ENCODE measurements around the gene MCEMP1. TPM values are rescaled to one million over a fixed set of nuclear protein-coding genes. Genes with fewer than 3 reads are reported as not detected.

The MCEMP1 gene
- total RNA-seq, 1 donor from 2014 or later = 184 TPM

DNA sequence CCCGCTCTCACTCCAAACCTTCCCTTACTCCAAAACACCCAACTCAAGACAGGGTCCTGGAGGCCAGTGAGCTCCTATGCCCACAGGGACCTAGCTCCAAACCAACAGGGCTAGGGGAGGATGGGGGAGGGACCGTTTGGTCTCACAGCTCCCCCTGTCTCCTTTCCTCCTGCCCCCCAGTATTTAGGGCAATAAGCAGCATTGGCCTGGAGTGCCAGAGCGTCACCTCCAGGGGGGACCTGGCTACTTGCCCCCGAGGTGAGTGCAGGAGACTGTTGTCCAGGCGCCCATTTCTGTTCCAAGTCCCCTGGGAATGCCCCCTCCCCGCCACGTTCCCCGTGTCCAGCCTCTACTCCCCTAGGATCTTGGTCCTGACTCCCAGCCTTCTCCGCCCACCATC, 7.2 kb upstream of the MCEMP1 start:
- Histone ChIP-seq H3K4me1 (no peaks in the 10 kb centered on the region), H3K9me3 (no peaks in the 10 kb centered on the region), H3K4me3 (peak overlapping the region; percentile 33), H3K27ac (peak overlapping the region; percentile 24), H3K36me3 (no peaks in the 10 kb centered on the region), H3K27me3 (ENCODE audit: low read depth) (peaks cover 19% of the 10 kb centered on the region)
- TF ChIP-seq, protein P1, sequence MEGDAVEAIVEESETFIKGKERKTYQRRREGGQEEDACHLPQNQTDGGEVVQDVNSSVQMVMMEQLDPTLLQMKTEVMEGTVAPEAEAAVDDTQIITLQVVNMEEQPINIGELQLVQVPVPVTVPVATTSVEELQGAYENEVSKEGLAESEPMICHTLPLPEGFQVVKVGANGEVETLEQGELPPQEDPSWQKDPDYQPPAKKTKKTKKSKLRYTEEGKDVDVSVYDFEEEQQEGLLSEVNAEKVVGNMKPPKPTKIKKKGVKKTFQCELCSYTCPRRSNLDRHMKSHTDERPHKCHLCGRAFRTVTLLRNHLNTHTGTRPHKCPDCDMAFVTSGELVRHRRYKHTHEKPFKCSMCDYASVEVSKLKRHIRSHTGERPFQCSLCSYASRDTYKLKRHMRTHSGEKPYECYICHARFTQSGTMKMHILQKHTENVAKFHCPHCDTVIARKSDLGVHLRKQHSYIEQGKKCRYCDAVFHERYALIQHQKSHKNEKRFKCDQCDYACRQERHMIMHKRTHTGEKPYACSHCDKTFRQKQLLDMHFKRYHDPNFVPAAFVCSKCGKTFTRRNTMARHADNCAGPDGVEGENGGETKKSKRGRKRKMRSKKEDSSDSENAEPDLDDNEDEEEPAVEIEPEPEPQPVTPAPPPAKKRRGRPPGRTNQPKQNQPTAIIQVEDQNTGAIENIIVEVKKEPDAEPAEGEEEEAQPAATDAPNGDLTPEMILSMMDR (IDR thresholded peaks at IDR 0.05) = no peak
- DNase-seq (no peak), ATAC-seq (no peak)
- intact Hi-C loops (cut with DNase I) = no loop called here

DNA sequence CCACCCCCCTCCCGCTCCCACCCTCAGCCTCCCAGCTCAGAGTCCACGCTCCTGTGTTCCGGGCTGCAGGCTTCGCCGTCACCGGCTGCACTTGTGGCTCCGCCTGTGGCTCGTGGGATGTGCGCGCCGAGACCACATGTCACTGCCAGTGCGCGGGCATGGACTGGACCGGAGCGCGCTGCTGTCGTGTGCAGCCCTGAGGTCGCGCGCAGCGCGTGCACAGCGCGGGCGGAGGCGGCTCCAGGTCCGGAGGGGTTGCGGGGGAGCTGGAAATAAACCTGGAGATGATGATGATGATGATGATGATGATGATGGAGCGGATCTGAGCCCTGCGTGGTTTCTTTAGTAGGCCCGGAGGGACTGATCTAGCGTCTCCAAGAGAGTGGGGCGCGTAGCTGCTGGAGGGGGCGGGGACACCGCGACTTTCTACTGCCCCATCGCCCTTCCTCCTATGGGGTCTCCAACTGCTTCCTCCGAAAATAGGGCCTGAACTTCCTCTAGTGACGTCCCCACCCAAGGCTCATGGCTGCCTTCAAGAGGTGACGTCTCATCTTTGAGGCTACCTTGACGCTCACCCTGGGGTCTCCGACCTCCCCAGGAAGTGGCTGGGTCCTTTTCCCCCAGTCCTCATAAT, 6.6 kb upstream of the MCEMP1 start:
- TF ChIP-seq, protein P1 (IDR thresholded peaks at IDR 0.05) = no peak
- peak; percentile 87 for DNase-seq

DNA sequence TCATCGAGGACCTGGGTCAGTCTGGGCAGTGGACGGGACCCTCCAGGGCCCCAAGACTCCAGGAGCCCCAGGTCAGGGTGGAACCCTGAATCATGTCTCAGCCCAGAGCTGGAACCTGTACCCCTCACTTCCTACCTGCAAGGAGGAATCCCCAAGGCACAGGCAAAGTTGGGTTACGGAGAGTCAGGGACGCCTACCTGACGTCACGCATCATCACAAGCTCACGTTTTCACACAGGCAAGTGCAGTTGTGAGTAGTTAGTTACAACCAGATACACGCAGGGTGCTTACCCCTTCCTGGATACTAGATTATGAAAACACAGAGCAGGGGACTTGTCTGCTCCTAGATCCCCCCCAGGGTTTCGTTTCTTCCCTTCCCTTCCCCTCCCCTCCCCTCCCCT, 6.1 kb upstream of the MCEMP1 start:
- Histone ChIP-seq H3K4me3 (peak overlapping the region; percentile 14), H3K36me3 (no peaks in the 10 kb centered on the region), H3K27me3 (ENCODE audit: low read depth) (peaks cover 23% of the 10 kb centered on the region), H3K4me1 (no peaks in the 10 kb centered on the region), H3K9me3 (no peaks in the 10 kb centered on the region), H3K27ac (no peak overlapping the region)
- ATAC-seq (no peak), DNase-seq (no peak)
- intact Hi-C loops (cut with DNase I) = no loop called here
- TF ChIP-seq, protein P1 (IDR thresholded peaks at IDR 0.05) = no peak

More for the DNA sequence above, 6.6 kb upstream of the MCEMP1 start:
- H3K4me1 ChIP-seq = no peaks in the 10 kb centered on the region
- intact Hi-C loops (cut with DNase I) = no loop called here
- ATAC-seq = peak; percentile 58 to 79
- peak overlapping the region; percentile 14 for H3K4me3 ChIP-seq
- H3K36me3 ChIP-seq = no peaks in the 10 kb centered on the region
- no peaks in the 10 kb centered on the region for H3K9me3 ChIP-seq
- peaks cover 20% of the 10 kb centered on the region for H3K27me3 ChIP-seq (ENCODE audit: low read depth)
- no peak overlapping the region for H3K27ac ChIP-seq

DNA sequence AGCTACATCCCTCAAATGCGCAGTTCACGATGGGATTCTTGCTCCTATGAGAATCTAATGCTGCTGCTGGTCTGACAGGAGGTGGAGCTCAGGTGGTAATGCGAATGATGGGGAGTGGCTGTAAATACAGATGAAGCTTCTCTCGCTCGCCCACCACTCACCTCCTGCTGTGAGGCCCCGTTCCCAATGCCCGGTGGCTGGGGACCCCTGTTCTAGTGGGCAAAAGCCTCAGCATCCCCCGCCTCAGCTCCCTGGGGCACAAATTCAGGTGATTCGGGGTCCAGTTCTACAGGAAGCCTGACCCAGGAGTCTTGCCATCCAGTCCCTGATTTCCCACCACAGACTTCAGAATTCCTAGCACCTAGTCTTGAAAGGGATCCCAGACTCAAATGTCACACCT, 4.4 kb upstream of the MCEMP1 start:
- no peak overlapping the region for H3K4me3 ChIP-seq
- no peaks in the 10 kb centered on the region for H3K9me3 ChIP-seq
- no peaks in the 10 kb centered on the region for H3K36me3 ChIP-seq
- no peaks in the 10 kb centered on the region for H3K4me1 ChIP-seq
- H3K27ac ChIP-seq = no peak overlapping the region
- no peak for ATAC-seq
- peaks cover 23% of the 10 kb centered on the region for H3K27me3 ChIP-seq (ENCODE audit: low read depth)
- intact Hi-C loops (cut with DNase I) = no loop called here
- no peak for DNase-seq
- TF ChIP-seq, protein P1 (IDR thresholded peaks at IDR 0.05) = no peak

DNA sequence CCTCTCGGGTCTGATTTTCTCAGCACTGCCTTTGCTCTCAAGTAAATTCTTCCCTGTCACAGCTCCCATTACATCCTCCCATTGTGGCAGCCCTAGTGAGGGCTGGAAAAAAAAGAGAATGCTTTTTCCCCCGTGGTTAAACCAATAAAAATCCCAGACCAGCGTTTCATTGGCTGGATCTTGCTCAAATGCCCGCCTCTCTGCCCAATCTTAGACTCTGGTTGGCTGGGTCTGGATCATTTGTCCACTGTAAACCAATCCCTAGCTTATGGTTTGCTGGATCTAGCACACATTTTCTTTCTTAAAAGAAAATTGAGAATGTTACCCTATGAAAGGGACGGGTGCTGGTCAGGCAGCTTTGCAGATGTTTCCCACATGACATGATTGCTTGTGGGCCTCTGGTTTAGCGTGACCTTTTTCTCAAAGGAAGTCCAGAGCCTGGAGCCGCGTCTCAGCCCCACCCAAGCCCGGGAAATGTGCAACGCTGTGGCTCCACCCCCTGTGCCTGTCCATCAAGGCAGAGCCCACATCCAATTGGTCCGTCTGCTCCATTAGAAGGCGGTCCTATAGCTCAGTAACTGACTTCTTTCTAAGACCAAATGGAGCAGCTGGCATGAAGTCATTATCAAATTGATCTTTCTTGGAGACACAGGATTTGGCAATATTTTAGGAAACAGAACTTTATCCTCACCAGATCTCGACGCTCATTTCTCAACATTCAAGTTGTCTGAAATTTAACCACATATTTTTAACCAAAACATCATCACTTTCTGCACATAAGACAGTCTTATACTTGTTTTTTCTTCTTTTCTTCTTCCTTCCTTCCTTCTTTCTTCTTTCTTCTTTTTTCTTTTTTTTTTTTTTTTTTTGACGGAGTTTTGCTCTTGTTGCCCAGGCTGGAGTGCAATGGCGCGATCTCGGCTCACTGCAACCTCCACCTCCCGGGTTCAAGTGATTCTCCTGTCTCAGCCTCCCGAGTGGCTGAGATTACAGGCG, 2.6 kb upstream of the MCEMP1 start:
- no peak overlapping the region for H3K27ac ChIP-seq
- ATAC-seq = peak; percentile 85 to 91
- no peaks in the 10 kb centered on the region for H3K9me3 ChIP-seq
- H3K27me3 ChIP-seq (ENCODE audit: low read depth) = peaks cover 16% of the 10 kb centered on the region
- H3K4me1 ChIP-seq = no peaks in the 10 kb centered on the region
- DNase-seq = peak; percentile 89
- TF ChIP-seq, protein P1 (IDR thresholded peaks at IDR 0.05) = no peak
- no peaks in the 10 kb centered on the region for H3K36me3 ChIP-seq
- no peak overlapping the region for H3K4me3 ChIP-seq
- intact Hi-C loops (cut with DNase I) = no loop called here
